Transverse colon (tissue), 4 donors: ENCODE data around the gene SLC16A6. TPM values are rescaled to one million over a fixed set of nuclear protein-coding genes. Genes with fewer than 3 reads are reported as not detected.

Experiments
- DNase-seq: peaks from one replicate; pipeline ENCODE4 v3.0.0-alpha.2; 2019
- H3K27ac ChIP-seq, 4 donors: fragments of 200-600 bp; sonication (generic); 2 replicates each; pipeline ENCODE4 v1.5.1; 2016 to 2018; ENCODE audit warnings: inconsistent platforms in 4 of 4
- H3K27me3 ChIP-seq: fragments of 200-600 bp; sonication (generic); 2 replicates; pipeline ENCODE4 v1.5.1; 2017; ENCODE audit warnings: inconsistent platforms
- H3K36me3 ChIP-seq, 4 donors: fragments of 200-600 bp; sonication (generic); 2 replicates each; pipeline ENCODE4 v1.5.1; 2017 to 2019; ENCODE audit warnings: inconsistent platforms in 4 of 4
- H3K4me1 ChIP-seq, 4 donors: fragments of 200-600 bp; sonication (generic); 2 replicates each; pipeline ENCODE4 v1.5.1; 2017 to 2020; ENCODE audit warnings: inconsistent platforms in 4 of 4
- H3K4me3 ChIP-seq, 4 donors: fragments of 200-600 bp; sonication (generic); 1 replicate in 1 of 4; 2 replicates in 3 of 4; pipeline versions ENCODE4 v1.5.1 to v1.6.1; 2017 to 2019; ENCODE audit warnings: inconsistent platforms in 4 of 4
- H3K9me3 ChIP-seq, 2 donors: fragments of 200-600 bp; sonication (generic); 2 replicates each; pipeline ENCODE4 v1.5.1; 2017 to 2019; ENCODE audit warnings: inconsistent platforms in 2 of 2
- CTCF ChIP-seq, 5 experiments: fragments of 200-600 bp in 3 of 5; fragments of 450-650 bp in 2 of 5; sonication (generic) in 3 of 5; IDR thresholded peaks; 1 replicate in 2 of 5; 2 replicates in 3 of 5; pipeline ENCODE4 v1.5.1; 2016 to 2017; ENCODE audit warnings: antibody characterized with exemption in 5 of 5, inconsistent platforms in 3 of 5, mild to moderate bottlenecking in 2 of 5, moderate library complexity in 1 of 5
- EP300 ChIP-seq: sonication (generic); formaldehyde crosslinking; IDR thresholded peaks from one replicate; pipeline ENCODE4 v1.6.1; 2017; ENCODE audit warnings: antibody characterized with exemption, low read depth
- POLR2A ChIP-seq: fragments of 450-650 bp; IDR thresholded peaks from one replicate; pipeline ENCODE4 v1.6.1; 2016; ENCODE audit warnings: antibody characterized with exemption, mild to moderate bottlenecking, moderate library complexity
- POLR2AphosphoS5 ChIP-seq, 3 donors: sonication (generic); formaldehyde crosslinking; IDR thresholded peaks; one replicate each; pipeline ENCODE4 v1.6.1; 2016; ENCODE audit warnings: antibody characterized with exemption in 3 of 3
- WGBS, 2 donors: methylation state at CpG; one replicate each; pipeline ENCODE4 v1.1.5; 2018; ENCODE audit warnings: low coverage in 1 of 2; 5-methylcytosine and 5-hydroxymethylcytosine counted together
- in situ Hi-C, 4 donors: fragments of 200-750 bp; cut with MboI; loops; one replicate each; pipeline versions ENCODE4 v1.15.0 to v1.15.1; 2017; ENCODE audit warnings: low sequenced_read_pairs in 3 of 4, low pct_ligation_motif_present in 1 of 4, low pct_unique_long_range_greater_than_20kb in 1 of 4
- intact Hi-C: fragments of 100-400 bp; cut with DNase I; formaldehyde crosslinking; loops from one replicate; pipeline ENCODE4 v1.15.1; 2023; ENCODE audit warnings: low total_unique reads
- total RNA-seq, 4 donors: library from RNA; depleted of rRNA; stranded (reverse); fragments of >200 nt; gene quantifications; one replicate each; pipeline ENCODE4 v1.1.0, GENCODE V29; 2016

The SLC16A6 gene
- total RNA-seq, 4 donors from 2014 or later: 0.14 to 0.48 TPM; not detected in 2

GRCh38 chr17:68248199-68248825 is 42.6 kb downstream of the SLC16A6 start:
- Histone ChIP-seq H3K9me3 (no peaks in the 10 kb centered on the region), H3K4me3 (peak overlapping the region; percentile 60 to 79 (median 78)), H3K27ac (peak overlapping the region; percentile 93 to 99 (median 96)), H3K4me1 (peaks cover 0 to 27% (median 10%) of the 10 kb centered on the region in 4 donors), H3K27me3 (no peaks in the 10 kb centered on the region), H3K36me3 (peaks cover 0 to 5% (median 0%) of the 10 kb centered on the region in 4 donors)
- DNase-seq: peak; percentile 63
- in situ Hi-C loops: no loop called here
- WGBS, 2 donors: 2 to 22% methylated on average over 1 to 17 of the region's 19 CpGs
- intact Hi-C loops: no loop called here
- TF ChIP-seq POLR2AphosphoS5 (IDR thresholded peaks at IDR 0.05) (no peak), POLR2A (no peak), EP300 (no peak)

GRCh38 chr17:68247445-68248198 is 43.3 kb downstream of the SLC16A6 start, which contains the start of gene AMZ2:
TSS of gene AMZ2 (plus strand) at chr17:68248043. CDS start at chr17:68250188, 2,145 bp downstream.
- peak in 1 of 5 experiments; percentile 9 for TF ChIP-seq CTCF (IDR thresholded peaks at IDR 0.05)
- peak; percentile 92 for TF ChIP-seq POLR2A
- TF ChIP-seq POLR2AphosphoS5 (IDR thresholded peaks at IDR 0.05): peak; percentile 88 to 95 (median 94)
- TF ChIP-seq EP300: no peak
- Histone ChIP-seq H3K27me3 (no peaks in the 10 kb centered on the region), H3K36me3 (peaks cover 0 to 5% (median 0%) of the 10 kb centered on the region in 4 donors), H3K27ac (peak within 1 kb of the TSS; percentile 93 to 99 (median 96)), H3K4me1 (peaks cover 0 to 27% (median 10%) of the 10 kb centered on the region in 4 donors), H3K9me3 (no peaks in the 10 kb centered on the region), H3K4me3 (peak within 1 kb of the TSS; percentile 60 to 91 (median 78))
- in situ Hi-C loops: no loop called here
- peak; percentile 96 for DNase-seq
- 1% methylated on average over 40 of the region's 97 CpGs; no CpG with 5 or more reads in 1 of the 2 donors for WGBS, 2 donors
- intact Hi-C loops: no loop called here

GRCh38 chr17:68246271-68247028 is 44.5 kb downstream of the SLC16A6 start:
- no peak for TF ChIP-seq POLR2AphosphoS5 (IDR thresholded peaks at IDR 0.05)
- no peak for TF ChIP-seq POLR2A
- TF ChIP-seq CTCF (IDR thresholded peaks at IDR 0.05): no peak
- TF ChIP-seq EP300: no peak
- DNase-seq: no peak
- in situ Hi-C loops (no loop called here), intact Hi-C loops (no loop called here)
- WGBS, 2 donors: 88 to 91% methylated on average over 15 to 24 of the region's 24 CpGs
- peak overlapping the region; percentile 93 to 99 (median 96) for H3K27ac ChIP-seq
- no peaks in the 10 kb centered on the region for H3K9me3 ChIP-seq
- H3K27me3 ChIP-seq: no peaks in the 10 kb centered on the region
- H3K36me3 ChIP-seq: peaks cover 0 to 2% (median 0%) of the 10 kb centered on the region in 4 donors
- H3K4me1 ChIP-seq: peaks cover 0 to 27% (median 10%) of the 10 kb centered on the region in 4 donors
- peak overlapping the region in 1 of 4 donors; percentile 79 for H3K4me3 ChIP-seq

- in situ Hi-C loops (no loop called here), intact Hi-C loops (no loop called here)
- Histone ChIP-seq H3K9me3 (no peaks in the 10 kb centered on the region), H3K27ac (peak overlapping the region; percentile 82 to 87 (median 82)), H3K4me3 (no peak overlapping the region), H3K36me3 (no peaks in the 10 kb centered on the region), H3K4me1 (peaks cover 0 to 10% (median 0%) of the 10 kb centered on the region in 4 donors), H3K27me3 (no peaks in the 10 kb centered on the region)
- TF ChIP-seq POLR2A (no peak), CTCF (IDR thresholded peaks at IDR 0.05) (no peak), EP300 (no peak), POLR2AphosphoS5 (IDR thresholded peaks at IDR 0.05) (no peak)
- 69 to 74% methylated on average over 2 to 4 of the region's 4 CpGs for WGBS, 2 donors
- DNase-seq: no peak
These were observed 51.1 kb downstream of the SLC16A6 start for GRCh38 chr17:68239632-68240366.
